Mucosa of descending colon (tissue), 3 donors: ENCODE measurements around the gene RHOH. TPM values are rescaled to one million over a fixed set of nuclear protein-coding genes. Genes with fewer than 3 reads are reported as not detected.
"Not testable (repeated sequence)": the region's sequence is repeated elsewhere in the genome, so short reads cannot be mapped to it uniquely, and the experiment has no call there.

ENCODE experiments used
- ATAC-seq: fragments of 200-7000 bp; cut with Tn5 transposase; one replicate; pipeline ENCODE4 v1.9.1; 2020; ENCODE audit warnings: mild to moderate bottlenecking, moderate library complexity
- DNase-seq, 3 donors: peaks; one replicate each; pipeline ENCODE4 v3.0.0-alpha.2; 2020
- H3K36me3 ChIP-seq: fragments of 200-600 bp; one replicate; pipeline ENCODE4 v1.8.0; 2021; ENCODE audit warnings: low read depth, mild to moderate bottlenecking
- H3K4me1 ChIP-seq: fragments of 200-600 bp; one replicate; pipeline ENCODE4 v1.8.0; 2021; ENCODE audit warnings: low read depth, mild to moderate bottlenecking
- H3K4me3 ChIP-seq: fragments of 200-600 bp; one replicate; pipeline ENCODE4 v1.8.0; 2021; ENCODE audit warnings: mild to moderate bottlenecking
- H3K9me3 ChIP-seq: fragments of 200-600 bp; one replicate; pipeline ENCODE4 v1.8.0; 2021; ENCODE audit warnings: mild to moderate bottlenecking
- intact Hi-C, 2 donors: fragments of 100-400 bp; cut with DNase I in 1 of 2; cut with micrococcal nuclease in 1 of 2; formaldehyde crosslinking; loops; one replicate each; pipeline versions ENCODE4 v1.11.0 to v1.11.1; 2022; cut with DNase I, micrococcal nuclease
- total RNA-seq, 3 donors: library from RNA; stranded (reverse); fragmentation: NEBNext Ultra II Directional in 2 of 3; extraction: Animal tissue kit (Norgen Biotek cat#: 25700) in 2 of 3; gene quantifications; one replicate each; pipeline versions ENCODE4 v1.2.1 to v1.2.4, GENCODE V29; 2021 to 2023
- TF ChIP-seq, protein P1 (sequence below): fragments of 200-600 bp; IDR thresholded peaks from one replicate; pipeline ENCODE4 v1.8.0; 2022; ENCODE audit warnings: antibody characterized with exemption, mild to moderate bottlenecking
- donor health status: DM: no; HTN: no; CAD: no; lungs with moderate emphysema.
- donor health status: DM: no; HTN: no; CAD: no.
- donor health status: DM: no; HTN: yes; CAD: no.

The RHOH gene
- total RNA-seq, 3 donors from 2014 or later: 1.9 to 5.8 (median 2.8) TPM

DNA sequence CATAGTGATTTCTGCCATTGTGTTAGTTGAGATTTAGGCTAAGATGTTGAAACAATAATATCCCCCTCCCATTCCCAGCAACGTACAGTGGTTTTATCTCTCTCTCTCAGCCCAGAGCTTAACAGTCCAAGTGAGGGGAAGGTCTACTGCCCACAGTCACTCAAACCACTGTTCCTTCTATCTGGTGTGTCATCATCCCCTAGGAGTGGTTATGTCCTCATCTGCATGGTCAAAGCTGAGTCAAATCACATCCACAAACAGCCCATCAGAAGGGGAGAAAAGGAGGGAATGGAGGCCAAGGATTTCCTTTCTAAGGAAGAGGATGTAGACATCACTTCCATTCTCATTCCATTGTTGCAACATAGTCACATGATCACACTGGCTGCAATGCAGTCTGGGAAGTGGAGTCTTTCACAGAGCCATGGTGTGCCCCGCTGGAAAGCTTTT lies 95.5 kb downstream of the RHOH start:
- Histone ChIP-seq H3K4me1 (peaks cover 3% of the 10 kb centered on the region), H3K36me3 (no peaks in the 10 kb centered on the region), H3K4me3 (no peak overlapping the region), H3K9me3 (no peaks in the 10 kb centered on the region)
- ATAC-seq: no peak
- no peak for DNase-seq
- intact Hi-C loops: no loop called here
- TF ChIP-seq, protein P1, sequence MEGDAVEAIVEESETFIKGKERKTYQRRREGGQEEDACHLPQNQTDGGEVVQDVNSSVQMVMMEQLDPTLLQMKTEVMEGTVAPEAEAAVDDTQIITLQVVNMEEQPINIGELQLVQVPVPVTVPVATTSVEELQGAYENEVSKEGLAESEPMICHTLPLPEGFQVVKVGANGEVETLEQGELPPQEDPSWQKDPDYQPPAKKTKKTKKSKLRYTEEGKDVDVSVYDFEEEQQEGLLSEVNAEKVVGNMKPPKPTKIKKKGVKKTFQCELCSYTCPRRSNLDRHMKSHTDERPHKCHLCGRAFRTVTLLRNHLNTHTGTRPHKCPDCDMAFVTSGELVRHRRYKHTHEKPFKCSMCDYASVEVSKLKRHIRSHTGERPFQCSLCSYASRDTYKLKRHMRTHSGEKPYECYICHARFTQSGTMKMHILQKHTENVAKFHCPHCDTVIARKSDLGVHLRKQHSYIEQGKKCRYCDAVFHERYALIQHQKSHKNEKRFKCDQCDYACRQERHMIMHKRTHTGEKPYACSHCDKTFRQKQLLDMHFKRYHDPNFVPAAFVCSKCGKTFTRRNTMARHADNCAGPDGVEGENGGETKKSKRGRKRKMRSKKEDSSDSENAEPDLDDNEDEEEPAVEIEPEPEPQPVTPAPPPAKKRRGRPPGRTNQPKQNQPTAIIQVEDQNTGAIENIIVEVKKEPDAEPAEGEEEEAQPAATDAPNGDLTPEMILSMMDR: no peak

DNA sequence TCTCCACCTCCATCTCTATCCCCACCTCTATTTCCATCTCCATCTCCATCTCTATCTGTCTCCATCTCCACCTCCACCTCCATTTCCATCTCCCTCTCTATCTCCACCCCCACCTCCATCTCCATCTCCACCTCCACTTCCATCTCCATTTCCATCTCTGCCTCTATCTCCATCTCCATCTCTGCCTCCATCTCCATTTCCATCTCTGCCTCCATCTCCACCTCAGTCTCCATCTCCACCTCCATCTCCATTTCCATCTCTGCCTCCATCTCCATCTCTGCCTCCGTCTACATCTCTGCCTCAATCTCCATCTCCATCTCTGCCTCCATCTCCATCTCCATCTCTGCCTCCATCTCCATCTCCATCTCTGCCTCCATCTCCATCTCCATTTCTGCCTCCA lies 97.5 kb downstream of the RHOH start:
- Histone ChIP-seq H3K4me1 (peaks cover 2% of the 10 kb centered on the region), H3K4me3 (no peak overlapping the region), H3K36me3 (no peaks in the 10 kb centered on the region), H3K9me3 (no peaks in the 10 kb centered on the region)
- ATAC-seq: no peak
- intact Hi-C loops: no loop called here
- DNase-seq: no peak
- TF ChIP-seq, protein P1: no peak

DNA sequence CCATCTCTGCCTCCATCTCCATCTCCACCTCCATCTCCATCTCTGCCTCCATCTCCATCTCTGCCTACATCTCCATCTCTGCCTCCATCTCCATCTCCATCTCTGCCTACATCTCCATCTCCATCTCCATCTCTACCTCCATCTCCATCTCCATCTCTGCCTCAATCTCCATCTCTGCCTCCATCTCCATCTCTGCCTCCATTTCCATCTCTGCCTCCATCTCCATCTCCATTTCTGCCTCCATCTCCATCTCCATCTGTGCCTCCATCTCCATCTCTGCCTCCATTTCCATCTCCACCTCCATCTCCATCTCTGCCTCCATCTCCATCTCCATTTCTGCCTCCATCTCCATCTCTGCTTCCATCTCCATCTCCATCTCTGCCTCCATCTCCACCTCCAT lies 98.2 kb downstream of the RHOH start:
- H3K36me3 ChIP-seq, DNase-seq, intact Hi-C loops, H3K9me3 ChIP-seq, ATAC-seq, H3K4me1 ChIP-seq, H3K4me3 ChIP-seq: not testable (repeated sequence)

DNA sequence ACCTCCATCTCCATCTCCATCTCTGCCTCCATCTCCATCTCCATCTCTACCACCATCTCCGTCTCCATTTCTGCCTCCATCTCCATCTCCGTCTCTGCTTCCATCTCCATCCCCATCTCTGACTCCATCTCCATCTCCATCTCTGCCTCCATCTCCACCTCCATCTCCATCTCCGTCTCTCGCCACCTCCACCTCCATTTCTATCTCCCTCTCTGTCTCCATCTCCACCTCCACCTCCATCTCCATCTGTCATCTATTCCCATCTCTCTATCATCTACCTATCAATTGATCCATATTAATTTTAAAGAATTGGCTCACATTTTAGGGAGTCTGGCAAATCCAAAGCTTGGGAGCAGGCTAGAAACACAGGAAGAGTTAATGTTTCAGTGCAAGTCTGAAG lies 98.7 kb downstream of the RHOH start:
- TF ChIP-seq, protein P1: no peak
- H3K4me1 ChIP-seq: no peaks in the 10 kb centered on the region
- H3K9me3 ChIP-seq: no peaks in the 10 kb centered on the region
- intact Hi-C loops: no loop called here
- H3K36me3 ChIP-seq: no peaks in the 10 kb centered on the region
- DNase-seq (no peak), ATAC-seq (no peak)
- H3K4me3 ChIP-seq: no peak overlapping the region

Other genes with a start within 250 kb of the RHOH start
- 10 to 100 TPM; 53.4 to 68.3 (median 64.7) TPM for gene PDS5A, start 219.1 kb upstream of the RHOH start, total RNA-seq
- 10 to 100 TPM in 1 of 3 donors, 1 to 10 TPM in 2; 6.7 to 11.5 (median 7.2) TPM for gene N4BP2, start 140.2 kb upstream of the RHOH start, total RNA-seq
- gene CHRNA9, start 138.3 kb downstream of the RHOH start, total RNA-seq: not detected